OCI-LY3 (cell line): ENCODE data around the gene ABHD13.

Source experiments
- H2AFZ ChIP-seq: fragments of 200-600, 300-600 bp; shearing (Covaris generic); 2 replicates; pipeline ENCODE4 v1.6.0; 2014; ENCODE audit warnings: antibody characterized with exemption, low read depth, low read length
- H3K27ac ChIP-seq: fragments of 200-600, 300-600 bp; sonication (generic); 2 replicates; pipeline ENCODE4 v1.5.1; 2014; ENCODE audit warnings: mild to moderate bottlenecking, low read length, moderate library complexity, mixed read lengths
- H3K27me3 ChIP-seq: fragments of 200-600, 300-600 bp; sonication (generic); 2 replicates; pipeline ENCODE4 v1.6.1; 2014; ENCODE audit warnings: low read depth, low read length, mixed read lengths
- H3K36me3 ChIP-seq: fragments of 200-600, 300-600 bp; sonication (generic); replicated peaks from 2 replicates; pipeline ENCODE3; 2014; ENCODE audit warnings: low read depth, low read length, mixed read lengths
- H3K4me1 ChIP-seq: fragments of 300-600, 200-600 bp; sonication (generic); 2 replicates; pipeline ENCODE4 v1.6.1; 2014; ENCODE audit warnings: low read length, mixed read lengths
- H3K4me2 ChIP-seq: fragments of 200-600, 300-600 bp; sonication (generic); 2 replicates; pipeline ENCODE4 v1.6.1; 2014; ENCODE audit warnings: low read length, mixed read lengths
- H3K4me3 ChIP-seq: fragments of 300-600, 200-600 bp; sonication (generic); 2 replicates; pipeline ENCODE4 v1.5.1; 2014; ENCODE audit warnings: antibody characterized with exemption, mild to moderate bottlenecking, low read length, moderate library complexity
- H3K79me2 ChIP-seq: fragments of 300-600, 200-600 bp; shearing (Covaris generic); 2 replicates; pipeline ENCODE4 v1.6.1; 2014; ENCODE audit warnings: mild to moderate bottlenecking, low read length, mixed read lengths
- H3K9ac ChIP-seq: fragments of 300-600, 200-600 bp; shearing (Covaris generic); 2 replicates; pipeline ENCODE4 v1.6.0; 2014; ENCODE audit warnings: mild to moderate bottlenecking, low read length, moderate library complexity
- H3K9me3 ChIP-seq: fragments of 200-600, 300-600 bp; shearing (Covaris generic); 2 replicates; pipeline ENCODE4 v1.6.1; 2014; ENCODE audit warnings: low read length, mixed read lengths; ENCODE audit not compliant: insufficient read depth
- H4K20me1 ChIP-seq: fragments of 200-600, 300-600 bp; sonication (generic); 2 replicates; pipeline ENCODE4 v1.6.1; 2016; ENCODE audit warnings: low read length, mixed read lengths; ENCODE audit not compliant: insufficient read depth
- EZH2phosphoT487 ChIP-seq: fragments of 200-600 bp; shearing (Covaris generic); IDR thresholded peaks from 2 replicates; pipeline ENCODE4 v1.6.1; 2018; ENCODE audit warnings: antibody characterized with exemption, mixed run types, low read depth
- TF ChIP-seq, protein P1 (sequence below): fragments of 200-600, 300-600 bp; sonication (generic); IDR thresholded peaks from 2 replicates; pipeline ENCODE4 v1.5.1; 2014; ENCODE audit warnings: antibody characterized with exemption, low read length, low read depth

Gene ABHD13

DNA sequence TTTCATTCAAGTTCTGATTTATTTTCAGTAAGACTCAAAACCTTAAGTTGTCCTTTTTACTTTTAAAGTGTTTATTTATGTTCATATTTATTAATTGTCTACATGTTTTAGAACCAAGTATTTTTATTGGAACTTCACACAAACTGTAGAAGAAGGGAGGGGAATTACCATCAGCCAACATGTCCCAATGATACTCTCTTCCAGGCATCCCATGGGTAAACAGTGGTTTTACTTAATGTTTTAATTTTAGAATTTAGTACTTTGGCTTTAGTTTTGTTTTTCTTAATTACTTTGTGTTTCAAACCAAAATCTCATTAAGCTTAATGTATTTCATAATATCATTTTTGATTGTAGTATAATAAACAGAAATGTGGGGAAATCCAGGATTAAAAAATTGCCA is 56.5 kb downstream of the ABHD13 start:
- H2AFZ ChIP-seq = no peak overlapping the region
- no peak overlapping the region for H3K27ac ChIP-seq
- H4K20me1 ChIP-seq = no peaks in the 10 kb centered on the region
- no peaks in the 10 kb centered on the region for H3K27me3 ChIP-seq
- H3K4me2 ChIP-seq = no peak overlapping the region
- H3K4me1 ChIP-seq = peaks cover 9% of the 10 kb centered on the region
- no peak overlapping the region for H3K4me3 ChIP-seq
- H3K9me3 ChIP-seq = no peaks in the 10 kb centered on the region
- TF ChIP-seq EZH2phosphoT487 = no peak
- TF ChIP-seq, protein P1, sequence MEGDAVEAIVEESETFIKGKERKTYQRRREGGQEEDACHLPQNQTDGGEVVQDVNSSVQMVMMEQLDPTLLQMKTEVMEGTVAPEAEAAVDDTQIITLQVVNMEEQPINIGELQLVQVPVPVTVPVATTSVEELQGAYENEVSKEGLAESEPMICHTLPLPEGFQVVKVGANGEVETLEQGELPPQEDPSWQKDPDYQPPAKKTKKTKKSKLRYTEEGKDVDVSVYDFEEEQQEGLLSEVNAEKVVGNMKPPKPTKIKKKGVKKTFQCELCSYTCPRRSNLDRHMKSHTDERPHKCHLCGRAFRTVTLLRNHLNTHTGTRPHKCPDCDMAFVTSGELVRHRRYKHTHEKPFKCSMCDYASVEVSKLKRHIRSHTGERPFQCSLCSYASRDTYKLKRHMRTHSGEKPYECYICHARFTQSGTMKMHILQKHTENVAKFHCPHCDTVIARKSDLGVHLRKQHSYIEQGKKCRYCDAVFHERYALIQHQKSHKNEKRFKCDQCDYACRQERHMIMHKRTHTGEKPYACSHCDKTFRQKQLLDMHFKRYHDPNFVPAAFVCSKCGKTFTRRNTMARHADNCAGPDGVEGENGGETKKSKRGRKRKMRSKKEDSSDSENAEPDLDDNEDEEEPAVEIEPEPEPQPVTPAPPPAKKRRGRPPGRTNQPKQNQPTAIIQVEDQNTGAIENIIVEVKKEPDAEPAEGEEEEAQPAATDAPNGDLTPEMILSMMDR = no peak
- no peak overlapping the region for H3K9ac ChIP-seq
- no peaks in the 10 kb centered on the region for H3K36me3 ChIP-seq
- no peaks in the 10 kb centered on the region for H3K79me2 ChIP-seq

DNA sequence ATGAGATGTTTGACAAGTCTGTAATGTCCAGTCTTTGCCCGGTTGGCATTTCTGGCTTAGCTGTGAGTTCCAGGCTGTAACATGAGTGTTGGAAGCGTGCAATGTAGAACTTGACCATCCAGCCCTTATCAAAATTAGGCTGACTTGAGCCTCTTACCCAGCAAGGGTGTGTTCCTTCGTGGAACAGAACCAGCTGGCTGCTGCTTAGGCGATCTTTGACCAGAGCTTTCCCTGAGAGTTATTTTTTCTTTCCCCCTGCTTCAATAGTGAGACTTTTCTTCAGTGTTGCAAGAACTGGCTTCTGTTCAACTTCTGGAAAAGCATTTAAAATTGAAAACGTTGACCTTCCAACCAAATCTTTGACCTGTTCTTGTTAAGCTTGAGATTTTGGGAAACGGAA is 57.9 kb downstream of the ABHD13 start:
- no peak overlapping the region for H3K4me3 ChIP-seq
- no peak overlapping the region for H3K27ac ChIP-seq
- H2AFZ ChIP-seq = no peak overlapping the region
- TF ChIP-seq, protein P1 = no peak
- TF ChIP-seq EZH2phosphoT487 = no peak
- H3K9ac ChIP-seq = no peak overlapping the region
- no peaks in the 10 kb centered on the region for H3K9me3 ChIP-seq
- no peaks in the 10 kb centered on the region for H3K27me3 ChIP-seq
- no peaks in the 10 kb centered on the region for H4K20me1 ChIP-seq
- H3K4me2 ChIP-seq = no peak overlapping the region
- no peaks in the 10 kb centered on the region for H3K4me1 ChIP-seq
- H3K79me2 ChIP-seq = no peaks in the 10 kb centered on the region
- no peaks in the 10 kb centered on the region for H3K36me3 ChIP-seq

- Histone ChIP-seq H3K79me2 (no peaks in the 10 kb centered on the region), H3K4me1 (peaks cover 6% of the 10 kb centered on the region), H4K20me1 (no peaks in the 10 kb centered on the region), H3K9ac (no peak overlapping the region), H2AFZ (no peak overlapping the region), H3K27ac (no peak overlapping the region), H3K27me3 (no peaks in the 10 kb centered on the region), H3K4me3 (no peak overlapping the region), H3K9me3 (no peaks in the 10 kb centered on the region), H3K36me3 (no peaks in the 10 kb centered on the region), H3K4me2 (no peak overlapping the region)
- TF ChIP-seq, protein P1 = no peak
- TF ChIP-seq EZH2phosphoT487 = no peak
These were observed 60.3 kb downstream of the ABHD13 start for GRCh38 chr13:108278466-108278865.

DNA sequence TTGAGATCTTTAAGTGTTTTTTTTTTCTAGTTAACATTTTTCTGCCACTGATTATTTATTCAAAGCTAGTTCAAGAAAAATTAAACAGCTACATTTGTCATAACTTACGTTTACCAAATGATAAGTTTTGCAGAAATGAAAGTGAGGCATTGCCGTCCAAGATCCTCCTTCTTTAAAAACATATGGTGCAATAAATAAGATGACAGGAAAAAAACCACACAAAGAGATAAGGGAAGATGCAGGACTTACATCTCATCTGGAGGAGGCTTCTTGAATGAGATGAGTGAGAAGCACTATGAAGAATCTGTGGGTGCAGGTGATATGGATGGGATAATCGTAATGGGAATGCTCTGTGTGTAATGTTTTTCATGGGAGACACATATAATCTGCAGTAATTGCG is 63.7 kb downstream of the ABHD13 start:
- H3K9me3 ChIP-seq = no peaks in the 10 kb centered on the region
- H3K4me1 ChIP-seq = peaks cover 6% of the 10 kb centered on the region
- no peaks in the 10 kb centered on the region for H3K36me3 ChIP-seq
- no peak overlapping the region for H2AFZ ChIP-seq
- H3K27me3 ChIP-seq = no peaks in the 10 kb centered on the region
- no peak overlapping the region for H3K9ac ChIP-seq
- no peak overlapping the region for H3K4me2 ChIP-seq
- TF ChIP-seq, protein P1 = no peak
- no peak for TF ChIP-seq EZH2phosphoT487
- H3K4me3 ChIP-seq = no peak overlapping the region
- H3K79me2 ChIP-seq = no peaks in the 10 kb centered on the region
- no peak overlapping the region for H3K27ac ChIP-seq
- H4K20me1 ChIP-seq = no peaks in the 10 kb centered on the region
